CD4-positive, alpha-beta T cell treated with Interleukin-4 for 1 hour (primary cell): ENCODE results near the gene SMYD2.

Source experiments
- DNase-seq, 2 donors: peaks; one replicate each; pipeline ENCODE4 v3.0.0-alpha.2; 2020 to 2022

SMYD2 gene

GRCh38 chr1:214330715-214331114, 49.8 kb downstream of the SMYD2 start:
- DNase-seq: no peak

- no peak for DNase-seq
These were observed 50.2 kb downstream of the SMYD2 start for GRCh38 chr1:214331180-214331579.

- DNase-seq: peak; percentile 40 to 56
These were observed 51.0 kb downstream of the SMYD2 start for GRCh38 chr1:214331827-214332423.

- DNase-seq: peak in 1 of 2 donors; percentile 33
These were observed 52.2 kb downstream of the SMYD2 start for GRCh38 chr1:214332946-214333798.

GRCh38 chr1:214335567-214335966, 54.6 kb downstream of the SMYD2 start:
- no peak for DNase-seq

GRCh38 chr1:214337015-214337414, 56.1 kb downstream of the SMYD2 start:
- DNase-seq: no peak

- no peak for DNase-seq
These were observed 56.6 kb downstream of the SMYD2 start for GRCh38 chr1:214337511-214337910.

- DNase-seq: no peak
These were observed 57.3 kb downstream of the SMYD2 start for GRCh38 chr1:214338212-214338611.

GRCh38 chr1:214341459-214341858, 60.5 kb downstream of the SMYD2 start:
- DNase-seq: no peak

- no peak for DNase-seq
These were observed 61.0 kb downstream of the SMYD2 start for GRCh38 chr1:214341932-214342331.

GRCh38 chr1:214342525-214342924, 61.6 kb downstream of the SMYD2 start:
- no peak for DNase-seq

- no peak for DNase-seq
These were observed 63.9 kb downstream of the SMYD2 start for GRCh38 chr1:214344897-214345296.

- no peak for DNase-seq
These were observed 68.0 kb downstream of the SMYD2 start for GRCh38 chr1:214349008-214349407.

GRCh38 chr1:214349781-214350180, 68.8 kb downstream of the SMYD2 start:
- DNase-seq: no peak

- no peak for DNase-seq
These were observed 70.8 kb downstream of the SMYD2 start for GRCh38 chr1:214351551-214352277.

GRCh38 chr1:214352838-214353237, 71.9 kb downstream of the SMYD2 start:
- DNase-seq: no peak

- DNase-seq: no peak
These were observed 73.6 kb downstream of the SMYD2 start for GRCh38 chr1:214354440-214355148.

- no peak for DNase-seq
These were observed 79.2 kb downstream of the SMYD2 start for GRCh38 chr1:214360116-214360515.

GRCh38 chr1:214360525-214361164, 79.7 kb downstream of the SMYD2 start:
- no peak for DNase-seq

- no peak for DNase-seq
These were observed 80.7 kb downstream of the SMYD2 start for GRCh38 chr1:214361636-214362035.

- DNase-seq: peak in 1 of 2 donors; percentile 26
These were observed 81.4 kb downstream of the SMYD2 start for GRCh38 chr1:214362188-214362882.

- DNase-seq: no peak
These were observed 82.4 kb downstream of the SMYD2 start for GRCh38 chr1:214363386-214363785.
